Fibroblast of lung (primary cell): ENCODE results near the gene PTPN23. TPM values are rescaled to one million over a fixed set of nuclear protein-coding genes. Genes with fewer than 3 reads are reported as not detected.

Experiments
- polyA plus RNA-seq, 2 donors: library from polyadenylated mRNA; depleted of rRNA in 1 of 2; stranded (reverse) in 1 of 2; unstranded in 1 of 2; fragments of >200 nt; gene quantifications; 2 replicates each; pipeline ENCODE4 v1.2.1, GENCODE V29; 2011 to 2012; ENCODE audit warnings: missing spikeins in 1 of 2
- total RNA-seq: library from RNA; depleted of rRNA; stranded (reverse); fragments of >200 nt; gene quantifications from 2 replicates; pipeline ENCODE4 v1.2.1, GENCODE V29; 2014

Gene PTPN23
- total and polyA plus RNA-seq, 2 donors (not counting 1 experiment from before 2014, with no cell fraction given): 1.5 to 19.7 TPM

Other genes starting within 250 kb of the PTPN23 start
- gene SETD2, start 216.9 kb upstream of the PTPN23 start, total RNA-seq: 30.8 and 35.3 TPM in 2 replicates
- 19.2 and 22.5 TPM in 2 replicates for gene SETD2, start 216.9 kb upstream of the PTPN23 start, polyA plus RNA-seq
- 1.8 and 2.8 TPM in 2 replicates for gene KIF9, start 98.2 kb upstream of the PTPN23 start, total RNA-seq
- gene KIF9, start 98.2 kb upstream of the PTPN23 start, polyA plus RNA-seq: 3.4 and 4.3 TPM in 2 replicates
- 15.2 and 20.1 TPM in 2 replicates for gene KLHL18, start 98.1 kb upstream of the PTPN23 start, total RNA-seq
- 27.8 and 29.1 TPM in 2 replicates for gene KLHL18, start 98.1 kb upstream of the PTPN23 start, polyA plus RNA-seq
- 51.6 and 67.7 TPM in 2 replicates for gene SCAP, start 94.9 kb downstream of the PTPN23 start, total RNA-seq
- 13.6 and 16.7 TPM in 2 replicates for gene SCAP, start 94.9 kb downstream of the PTPN23 start, polyA plus RNA-seq
- gene ELP6, start 132.7 kb downstream of the PTPN23 start, total RNA-seq: 20.0 and 35.2 TPM in 2 replicates
- gene ELP6, start 132.7 kb downstream of the PTPN23 start, polyA plus RNA-seq: 37.2 and 45.8 TPM in 2 replicates
- under 0.01 and 0.17 TPM in 2 replicates for gene CSPG5, start 197.8 kb downstream of the PTPN23 start, total RNA-seq
- 0.02 TPM in 1 of 2 replicates, not detected in the other for gene CSPG5, start 197.8 kb downstream of the PTPN23 start, polyA plus RNA-seq